ENCODE measurements around the gene CEP131.

The CEP131 gene

DNA sequence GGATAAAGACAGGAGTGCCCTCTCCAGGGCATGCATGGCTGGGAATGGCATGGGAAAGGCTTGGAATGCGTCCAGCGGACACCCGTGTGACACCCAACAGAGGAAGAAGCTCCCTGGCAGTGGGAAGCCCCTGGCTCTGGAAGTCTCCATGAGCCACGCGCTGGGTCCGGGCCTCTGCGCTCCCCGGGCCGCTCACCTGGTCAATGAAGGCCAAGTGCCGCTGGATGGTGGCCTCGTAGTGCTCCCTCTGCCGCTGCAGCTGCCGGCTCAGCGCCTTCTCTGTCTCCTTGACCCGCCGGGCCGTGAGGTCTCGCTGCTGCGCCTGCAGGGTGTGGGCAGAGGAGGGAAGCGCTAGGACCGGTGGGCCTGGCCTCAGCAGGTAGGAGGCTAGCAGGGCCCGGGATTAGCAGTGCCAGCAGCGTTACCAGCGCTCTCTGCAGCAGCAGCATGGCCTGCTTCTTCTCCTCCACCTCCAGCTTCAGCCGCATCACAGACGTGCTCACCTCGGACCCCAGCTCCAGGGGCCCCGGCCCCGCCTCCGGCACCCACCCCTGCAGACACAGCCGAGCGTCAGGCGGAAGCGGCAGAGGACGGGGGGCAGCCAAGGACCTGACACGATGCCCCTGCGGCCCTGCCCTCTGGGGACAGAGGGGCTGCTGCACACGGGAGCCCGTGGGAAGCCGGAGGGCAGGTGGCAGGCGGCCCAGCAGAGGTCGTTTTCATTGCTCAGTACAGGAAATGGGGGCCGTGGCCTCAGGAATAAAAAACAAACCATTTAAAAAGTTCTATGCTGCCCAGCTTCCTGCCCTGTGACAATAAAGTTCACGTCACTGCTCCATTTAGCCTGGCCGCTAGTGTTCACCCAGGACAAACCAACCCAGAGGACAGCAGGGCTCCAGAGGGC lies 26.0 kb downstream of the CEP131 start:
- in situ Hi-C loops (cut with MboI; ENCODE audit: low pct_unique_long_range_greater_than_20kb, low sequenced_read_pairs, unreplicated experiment): no loop called here
- TF ChIP-seq, protein P1, sequence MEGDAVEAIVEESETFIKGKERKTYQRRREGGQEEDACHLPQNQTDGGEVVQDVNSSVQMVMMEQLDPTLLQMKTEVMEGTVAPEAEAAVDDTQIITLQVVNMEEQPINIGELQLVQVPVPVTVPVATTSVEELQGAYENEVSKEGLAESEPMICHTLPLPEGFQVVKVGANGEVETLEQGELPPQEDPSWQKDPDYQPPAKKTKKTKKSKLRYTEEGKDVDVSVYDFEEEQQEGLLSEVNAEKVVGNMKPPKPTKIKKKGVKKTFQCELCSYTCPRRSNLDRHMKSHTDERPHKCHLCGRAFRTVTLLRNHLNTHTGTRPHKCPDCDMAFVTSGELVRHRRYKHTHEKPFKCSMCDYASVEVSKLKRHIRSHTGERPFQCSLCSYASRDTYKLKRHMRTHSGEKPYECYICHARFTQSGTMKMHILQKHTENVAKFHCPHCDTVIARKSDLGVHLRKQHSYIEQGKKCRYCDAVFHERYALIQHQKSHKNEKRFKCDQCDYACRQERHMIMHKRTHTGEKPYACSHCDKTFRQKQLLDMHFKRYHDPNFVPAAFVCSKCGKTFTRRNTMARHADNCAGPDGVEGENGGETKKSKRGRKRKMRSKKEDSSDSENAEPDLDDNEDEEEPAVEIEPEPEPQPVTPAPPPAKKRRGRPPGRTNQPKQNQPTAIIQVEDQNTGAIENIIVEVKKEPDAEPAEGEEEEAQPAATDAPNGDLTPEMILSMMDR (IDR thresholded peaks at IDR 0.05; ENCODE audit: extremely low read depth, insufficient read depth, missing control alignments): no peak
- no peak for DNase-seq (ENCODE audit: low spot score)

GRCh38 chr17:81195941-81196495 lies 26.7 kb downstream of the CEP131 start:
- DNase-seq (ENCODE audit: low spot score): no peak
- TF ChIP-seq, protein P1 (IDR thresholded peaks at IDR 0.05; ENCODE audit: extremely low read depth, insufficient read depth, missing control alignments): no peak
- in situ Hi-C loops (cut with MboI; ENCODE audit: low pct_unique_long_range_greater_than_20kb, low sequenced_read_pairs, unreplicated experiment): no loop called here

DNA sequence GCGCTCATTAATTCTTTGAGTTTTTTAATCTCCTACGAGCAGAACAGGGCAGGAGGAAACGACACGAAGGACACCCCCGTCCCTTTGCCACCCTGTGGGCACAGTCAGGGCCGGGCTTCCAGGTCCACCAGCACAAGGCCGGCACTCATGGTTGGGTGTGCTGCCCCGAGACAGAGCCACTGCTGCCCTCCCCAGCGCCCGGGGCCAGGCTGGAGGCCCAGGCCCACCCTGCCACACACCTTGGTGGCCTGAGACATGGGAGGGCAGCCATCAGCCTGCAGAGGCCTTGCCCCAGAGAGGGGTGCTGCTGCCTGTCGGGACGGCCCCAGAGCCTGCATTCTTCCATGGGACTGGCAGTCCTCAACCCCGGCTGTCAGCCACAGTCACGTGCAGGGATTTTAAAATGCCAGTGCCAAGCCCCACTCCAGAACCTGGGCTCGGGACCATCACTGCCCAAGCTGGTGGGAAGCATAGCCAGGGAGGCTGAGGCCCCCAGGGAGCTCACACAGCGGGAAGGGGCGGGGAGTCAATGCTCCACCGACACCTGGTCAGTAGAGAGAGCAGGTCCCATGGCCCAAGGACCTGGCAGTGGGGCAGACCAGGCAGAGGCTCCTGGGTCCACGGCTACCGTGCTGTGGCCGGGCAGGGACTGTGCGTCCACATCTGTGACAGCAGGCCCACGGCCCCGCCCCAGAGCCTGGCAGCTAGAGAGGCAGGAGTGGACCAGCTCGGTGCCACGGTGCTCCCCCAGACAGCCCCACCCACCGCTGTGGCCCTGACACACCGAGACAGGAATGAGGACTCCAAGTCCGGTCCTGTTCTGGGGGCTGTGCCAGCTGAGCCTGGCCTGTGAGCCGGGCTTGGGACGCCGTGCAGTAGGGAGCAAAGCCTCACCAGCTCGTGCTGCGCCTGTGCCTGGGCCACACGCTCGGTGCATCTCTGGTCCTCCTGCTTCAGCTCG lies 27.5 kb downstream of the CEP131 start:
- TF ChIP-seq, protein P1 (IDR thresholded peaks at IDR 0.05; ENCODE audit: extremely low read depth, insufficient read depth, missing control alignments): no peak
- no peak for DNase-seq (ENCODE audit: low spot score)
- in situ Hi-C loops (cut with MboI; ENCODE audit: low pct_unique_long_range_greater_than_20kb, low sequenced_read_pairs, unreplicated experiment): no loop called here

GRCh38 chr17:81194225-81194760 lies 28.5 kb downstream of the CEP131 start:
- in situ Hi-C loops (cut with MboI; ENCODE audit: low pct_unique_long_range_greater_than_20kb, low sequenced_read_pairs, unreplicated experiment): no loop called here
- no peak for DNase-seq (ENCODE audit: low spot score)
- TF ChIP-seq, protein P1 (IDR thresholded peaks at IDR 0.05; ENCODE audit: extremely low read depth, insufficient read depth, missing control alignments): no peak

DNA sequence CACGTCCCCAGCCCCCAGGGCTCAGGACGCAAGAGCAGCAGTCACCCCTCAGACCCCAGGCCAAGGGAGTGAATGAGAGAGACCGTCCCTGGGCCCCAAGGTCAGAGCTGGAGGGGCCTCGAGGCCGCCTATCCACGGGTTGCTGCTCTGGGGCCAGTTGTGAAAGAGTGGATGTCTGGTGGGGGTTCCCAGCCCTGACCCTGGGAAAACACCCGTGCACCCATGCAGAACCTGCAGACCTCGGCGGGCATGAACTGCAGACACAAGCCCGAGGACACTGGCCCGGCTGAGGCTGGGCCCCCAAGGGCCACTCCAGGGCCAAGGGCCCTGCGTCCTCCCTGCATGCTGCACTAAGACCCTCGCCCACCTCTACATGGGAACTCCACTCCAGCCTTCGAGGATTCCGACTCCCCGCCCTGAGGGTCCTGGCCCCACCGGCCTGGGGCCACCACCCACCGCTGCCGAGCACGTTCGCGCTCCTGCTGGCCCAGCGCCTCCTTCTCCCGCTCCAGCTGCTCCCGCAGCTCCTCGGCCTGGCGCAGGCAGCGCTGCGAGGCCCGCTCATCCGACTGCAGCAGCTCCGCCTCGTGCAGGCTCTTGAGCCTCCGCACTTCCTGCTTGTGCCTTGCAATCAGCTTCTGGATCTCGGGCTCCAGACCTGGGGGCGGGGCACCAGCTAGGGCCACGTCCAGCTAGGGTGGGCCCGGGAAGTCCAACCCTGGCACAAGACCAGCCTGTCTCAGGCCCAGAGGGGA lies 29.1 kb downstream of the CEP131 start:
- TF ChIP-seq, protein P1 (IDR thresholded peaks at IDR 0.05; ENCODE audit: extremely low read depth, insufficient read depth, missing control alignments): no peak
- peak; percentile 78 for DNase-seq (ENCODE audit: low spot score)
- in situ Hi-C loops (cut with MboI; ENCODE audit: low pct_unique_long_range_greater_than_20kb, low sequenced_read_pairs, unreplicated experiment): no loop called here

Measured in GM13977 (cell line).